SK-N-SH (cell line): Measurements from ENCODE around the gene ATP6V0C. TPM values are rescaled to one million over a fixed set of nuclear protein-coding genes. Genes with fewer than 3 reads are reported as not detected.

Experiments
- CTCF ChIA-PET: fragments of 300-600, 350-600 bp; formaldehyde crosslinking; extraction: SDS; loops from one replicate; lab custom pipeline; 2021; lab: Yijun Ruan, JAX
- POLR2A ChIA-PET: fragments of 350-600 bp; sonication (Branson Sonifier 250); formaldehyde crosslinking; extraction: SDS; loops from one replicate; lab custom pipeline; 2020; ENCODE audit warnings: antibody characterized with exemption, inconsistent platforms; lab: Yijun Ruan, JAX
- DNase-seq: peaks from one replicate; pipeline ENCODE4 v3.0.0; 2012
- H2AFZ ChIP-seq: fragments of 200-600 bp; sonication (generic); 2 replicates; pipeline ENCODE4 v1.8.1; 2016; ENCODE audit warnings: antibody characterized with exemption, mild to moderate bottlenecking, low read depth
- H3F3A ChIP-seq: fragments of 200-600 bp; sonication (generic); replicated peaks from 2 replicates; pipeline ENCODE3; 2016; ENCODE audit warnings: antibody characterized with exemption, mild to moderate bottlenecking; ENCODE audit not compliant: insufficient read depth
- H3K27ac ChIP-seq, 2 experiments: fragments of 200-500 bp in 1 of 2; fragments of 200-600 bp in 1 of 2; sonication (Bioruptor generic) in 1 of 2; sonication (generic), shearing (Covaris generic) in 1 of 2; 2 replicates each; pipeline versions ENCODE4 v1.5.1 to v1.6.1; 2014 to 2016; ENCODE audit warnings: low read depth in 2 of 2, inconsistent platforms in 1 of 2, low read length in 1 of 2, mild to moderate bottlenecking in 1 of 2, mixed read lengths in 1 of 2
- H3K27me3 ChIP-seq: fragments of 200-600 bp; sonication (generic), shearing (Covaris generic); 2 replicates; pipeline ENCODE4 v1.6.1; 2016; ENCODE audit warnings: mixed run types; ENCODE audit not compliant: insufficient read depth
- H3K36me3 ChIP-seq, 2 experiments: fragments of 200-500 bp in 1 of 2; fragments of 200-600 bp in 1 of 2; sonication (Bioruptor generic) in 1 of 2; sonication (generic) in 1 of 2; replicated peaks in 1 of 2; 2 replicates each; pipeline versions ENCODE3 to v1.5.1; 2014 to 2016; ENCODE audit warnings: low read length in 1 of 2, mild to moderate bottlenecking in 1 of 2; ENCODE audit not compliant: insufficient read depth in 2 of 2, control insufficient read depth in 1 of 2
- H3K4me1 ChIP-seq, 2 experiments: fragments of 200-500 bp in 1 of 2; fragments of 200-600 bp in 1 of 2; sonication (Bioruptor generic) in 1 of 2; sonication (generic), shearing (Covaris generic) in 1 of 2; 2 replicates each; pipeline versions ENCODE4 v1.5.1 to v1.6.1; 2014 to 2016; ENCODE audit warnings: low read depth in 1 of 2, low read length in 1 of 2, mixed run types in 1 of 2; ENCODE audit not compliant: insufficient read depth in 2 of 2, control insufficient read depth in 1 of 2
- H3K4me2 ChIP-seq: fragments of 200-600 bp; sonication (generic), shearing (Covaris generic); 2 replicates; pipeline ENCODE4 v1.6.1; 2017; ENCODE audit warnings: mixed run types
- H3K4me3 ChIP-seq, 2 experiments: fragments of 200-500 bp in 1 of 2; fragments of 200-600 bp in 1 of 2; sonication (Bioruptor generic) in 1 of 2; sonication (generic), shearing (Covaris generic) in 1 of 2; 2 replicates each; pipeline versions ENCODE4 v1.5.1 to v1.8.1; 2014 to 2016; ENCODE audit warnings: low read depth in 2 of 2, inconsistent platforms in 1 of 2, low read length in 1 of 2, mild to moderate bottlenecking in 1 of 2, mixed read lengths in 1 of 2, moderate library complexity in 1 of 2
- H3K79me2 ChIP-seq: fragments of 200-600 bp; sonication (generic); 2 replicates; pipeline ENCODE4 v1.8.1; 2017; ENCODE audit warnings: mild to moderate bottlenecking; ENCODE audit not compliant: insufficient read depth
- H3K9ac ChIP-seq: fragments of 200-600 bp; sonication (generic); 2 replicates; pipeline ENCODE4 v1.6.1; 2017; ENCODE audit warnings: mixed run types
- H3K9me2 ChIP-seq: fragments of 200-600 bp; sonication (generic); 2 replicates; pipeline ENCODE4 v1.6.1; 2017; ENCODE audit warnings: mixed run types
- H3K9me3 ChIP-seq: fragments of 200-600 bp; sonication (generic); 2 replicates; pipeline ENCODE4 v1.6.1; 2017; ENCODE audit warnings: mixed run types, mild to moderate bottlenecking, moderate library complexity
- H4K20me1 ChIP-seq: fragments of 200-600 bp; sonication (generic); 2 replicates; pipeline ENCODE4 v1.6.1; 2017; ENCODE audit warnings: mild to moderate bottlenecking, mixed run types; ENCODE audit not compliant: insufficient read depth
- EP300 ChIP-seq, 2 experiments: IDR thresholded peaks; 2 replicates each; pipeline versions ENCODE4 v1.4.0 to v1.6.1; 2012; ENCODE audit warnings: borderline replicate concordance in 1 of 2, low read depth in 1 of 2, low read length in 1 of 2
- FOSL2 ChIP-seq: IDR thresholded peaks from 2 replicates; pipeline ENCODE4 v1.4.0; 2012; ENCODE audit warnings: low read depth, mild to moderate bottlenecking, moderate library complexity, borderline replicate concordance
- FOXJ3 ChIP-seq: sonication (generic); formaldehyde crosslinking; IDR thresholded peaks from 2 replicates; pipeline ENCODE4 v1.5.1; 2020; ENCODE audit warnings: mild to moderate bottlenecking, missing genetic modification reagents
- FOXM1 ChIP-seq: IDR thresholded peaks from 2 replicates; pipeline ENCODE4 v1.4.0; 2012; ENCODE audit warnings: low read depth, mild to moderate bottlenecking
- GABPA ChIP-seq: IDR thresholded peaks from 2 replicates; pipeline ENCODE4 v1.4.0; 2012; ENCODE audit warnings: low read depth, mild to moderate bottlenecking
- GATA2 ChIP-seq: sonication (generic); formaldehyde crosslinking; IDR thresholded peaks from 2 replicates; pipeline ENCODE4 v1.5.0; 2020; ENCODE audit warnings: mild to moderate bottlenecking, missing genetic modification reagents
- MXI1 ChIP-seq: IDR thresholded peaks from 2 replicates; pipeline ENCODE4 v1.6.1; 2012; ENCODE audit warnings: mild to moderate bottlenecking, low read depth, low read length, improper control_type of control experiment
- RXRA ChIP-seq: IDR thresholded peaks from 2 replicates; pipeline ENCODE4 v1.4.0; 2012; ENCODE audit warnings: low read depth, mild to moderate bottlenecking, borderline replicate concordance
- TAF1 ChIP-seq: IDR thresholded peaks from 2 replicates; pipeline ENCODE4 v1.6.1; 2012; ENCODE audit warnings: low read depth, mild to moderate bottlenecking, low read length, moderate library complexity, borderline replicate concordance
- TEAD4 ChIP-seq: IDR thresholded peaks from 2 replicates; pipeline ENCODE4 v1.4.0; 2012; ENCODE audit warnings: mild to moderate bottlenecking, borderline replicate concordance; ENCODE audit not compliant: insufficient read depth
- WGBS: methylation state at CpG from one replicate; pipeline ENCODE4 v1.1.6; 2017; ENCODE audit warnings: low lambda C conversion rate; 5-methylcytosine and 5-hydroxymethylcytosine counted together
- polyA plus RNA-seq, 3 experiments: library from polyadenylated mRNA; depleted of rRNA; stranded (reverse); fragments of >200 nt; gene quantifications; 2 replicates each; pipeline ENCODE4 v1.2.3, GENCODE V29; 2012
- TF ChIP-seq, protein P1 (sequence below): IDR thresholded peaks from 2 replicates; pipeline ENCODE4 v1.4.0; 2012; ENCODE audit warnings: low read depth
- TF ChIP-seq, protein P2 (sequence below): fragments of 150-350 bp; IDR thresholded peaks from 2 replicates; pipeline ENCODE4 v1.6.1; 2016; ENCODE audit warnings: mild to moderate bottlenecking, low read depth, low read length
- TF ChIP-seq, protein P3 (sequence below): fragments of 150-350 bp; IDR thresholded peaks from 2 replicates; pipeline ENCODE4 v1.6.1; 2017; ENCODE audit warnings: antibody characterized with exemption, low read length, low read depth, borderline replicate concordance
- TF ChIP-seq, protein P4 (sequence below): IDR thresholded peaks from 2 replicates; pipeline ENCODE4 v1.4.0; 2012; ENCODE audit warnings: low read depth, borderline replicate concordance

The ATP6V0C gene
- polyA plus RNA-seq, 1 of the 3 experiments (the other 2 are of a cell fraction): 80.1 TPM

DNA sequence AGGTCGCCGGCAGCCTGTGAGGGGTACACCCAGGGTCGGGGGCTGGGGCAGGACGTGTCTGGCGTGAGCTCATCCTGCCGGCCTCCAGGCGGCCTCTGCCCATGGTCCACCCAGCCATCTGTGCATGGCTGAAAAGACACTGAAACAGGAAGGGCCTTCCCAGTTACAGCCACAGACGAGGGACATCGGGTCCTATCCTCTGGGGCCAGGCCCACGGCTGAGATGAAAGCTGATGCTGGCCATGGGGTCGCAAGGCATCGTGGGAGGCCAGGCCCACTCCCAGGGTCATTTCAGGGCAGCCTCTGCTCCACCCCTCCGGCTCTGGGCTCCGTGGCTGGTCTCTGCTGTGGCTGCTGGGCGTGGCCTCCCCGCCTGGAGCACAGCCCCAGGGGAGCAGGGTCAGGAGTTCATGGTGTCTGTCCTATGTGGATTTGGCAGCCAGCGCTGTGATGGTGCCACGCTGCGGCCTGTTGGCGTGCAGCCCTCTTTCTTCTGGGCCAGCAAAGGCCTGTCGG, 16.6 kb upstream of the ATP6V0C start:
- WGBS: 88% methylated on average over 4 of the region's 21 CpGs
- Histone ChIP-seq H3K36me3 (peaks cover 0 to 16% of the 10 kb centered on the region in 2 experiments), H3K4me1 (peaks cover 0 to 27% of the 10 kb centered on the region in 2 experiments; a peak in 1 of 4 replicates), H3K79me2 (no peaks in the 10 kb centered on the region), H4K20me1 (0 out of 2 replicates have a peak, but pooled peaks cover 4% of the 10 kb centered on the region), H3K27ac (peak overlapping the region in 1 of 2 experiments; percentile 72; a peak in 2 of 4 replicates), H3F3A (no peaks in the 10 kb centered on the region), H3K27me3 (no peaks in the 10 kb centered on the region), H2AFZ (no peak overlapping the region), H3K4me3 (no peak overlapping the region), H3K9ac (no peak overlapping the region), H3K9me2 (no peaks in the 10 kb centered on the region), H3K9me3 (no peaks in the 10 kb centered on the region), H3K4me2 (no peak overlapping the region)
- POLR2A ChIA-PET: interaction anchor here (0.8 kb wide), 1 partner anchor 28 kb away, joined by 5 read pairs; no protein-coding TSS in a partner anchor
- CTCF ChIA-PET: interaction anchor here (1.0 to 1.3 kb wide), 4 partner anchors 14 to 157 kb away, joined by 3 read pairs; partner anchors contain the start of genes ABCA3 and TEDC2
- no peak for TF ChIP-seq GABPA
- no peak for TF ChIP-seq FOSL2
- TF ChIP-seq, protein P1, sequence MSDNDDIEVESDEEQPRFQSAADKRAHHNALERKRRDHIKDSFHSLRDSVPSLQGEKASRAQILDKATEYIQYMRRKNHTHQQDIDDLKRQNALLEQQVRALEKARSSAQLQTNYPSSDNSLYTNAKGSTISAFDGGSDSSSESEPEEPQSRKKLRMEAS: no peak
- TF ChIP-seq, protein P2, sequence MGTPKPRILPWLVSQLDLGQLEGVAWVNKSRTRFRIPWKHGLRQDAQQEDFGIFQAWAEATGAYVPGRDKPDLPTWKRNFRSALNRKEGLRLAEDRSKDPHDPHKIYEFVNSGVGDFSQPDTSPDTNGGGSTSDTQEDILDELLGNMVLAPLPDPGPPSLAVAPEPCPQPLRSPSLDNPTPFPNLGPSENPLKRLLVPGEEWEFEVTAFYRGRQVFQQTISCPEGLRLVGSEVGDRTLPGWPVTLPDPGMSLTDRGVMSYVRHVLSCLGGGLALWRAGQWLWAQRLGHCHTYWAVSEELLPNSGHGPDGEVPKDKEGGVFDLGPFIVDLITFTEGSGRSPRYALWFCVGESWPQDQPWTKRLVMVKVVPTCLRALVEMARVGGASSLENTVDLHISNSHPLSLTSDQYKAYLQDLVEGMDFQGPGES: no peak
- no peak for TF ChIP-seq FOXM1
- TF ChIP-seq GATA2: no peak
- TF ChIP-seq, protein P3, sequence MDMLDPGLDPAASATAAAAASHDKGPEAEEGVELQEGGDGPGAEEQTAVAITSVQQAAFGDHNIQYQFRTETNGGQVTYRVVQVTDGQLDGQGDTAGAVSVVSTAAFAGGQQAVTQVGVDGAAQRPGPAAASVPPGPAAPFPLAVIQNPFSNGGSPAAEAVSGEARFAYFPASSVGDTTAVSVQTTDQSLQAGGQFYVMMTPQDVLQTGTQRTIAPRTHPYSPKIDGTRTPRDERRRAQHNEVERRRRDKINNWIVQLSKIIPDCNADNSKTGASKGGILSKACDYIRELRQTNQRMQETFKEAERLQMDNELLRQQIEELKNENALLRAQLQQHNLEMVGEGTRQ: no peak
- TF ChIP-seq TAF1: no peak
- TF ChIP-seq RXRA: no peak
- TF ChIP-seq TEAD4: no peak
- no peak for TF ChIP-seq EP300 (IDR thresholded peaks at IDR 0.05; ENCODE audit: borderline replicate concordance in 1 of 2, low read depth in 1 of 2, low read length in 1 of 2)
- TF ChIP-seq FOXJ3 (CRISPR knock-in tag): no peak
- TF ChIP-seq MXI1: no peak
- TF ChIP-seq, protein P4, sequence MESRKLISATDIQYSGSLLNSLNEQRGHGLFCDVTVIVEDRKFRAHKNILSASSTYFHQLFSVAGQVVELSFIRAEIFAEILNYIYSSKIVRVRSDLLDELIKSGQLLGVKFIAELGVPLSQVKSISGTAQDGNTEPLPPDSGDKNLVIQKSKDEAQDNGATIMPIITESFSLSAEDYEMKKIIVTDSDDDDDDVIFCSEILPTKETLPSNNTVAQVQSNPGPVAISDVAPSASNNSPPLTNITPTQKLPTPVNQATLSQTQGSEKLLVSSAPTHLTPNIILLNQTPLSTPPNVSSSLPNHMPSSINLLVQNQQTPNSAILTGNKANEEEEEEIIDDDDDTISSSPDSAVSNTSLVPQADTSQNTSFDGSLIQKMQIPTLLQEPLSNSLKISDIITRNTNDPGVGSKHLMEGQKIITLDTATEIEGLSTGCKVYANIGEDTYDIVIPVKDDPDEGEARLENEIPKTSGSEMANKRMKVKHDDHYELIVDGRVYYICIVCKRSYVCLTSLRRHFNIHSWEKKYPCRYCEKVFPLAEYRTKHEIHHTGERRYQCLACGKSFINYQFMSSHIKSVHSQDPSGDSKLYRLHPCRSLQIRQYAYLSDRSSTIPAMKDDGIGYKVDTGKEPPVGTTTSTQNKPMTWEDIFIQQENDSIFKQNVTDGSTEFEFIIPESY: no peak
- peak; percentile 51 for DNase-seq
